Adrenal gland (tissue), 5 donors: ENCODE results near the gene ENTPD5.

Source experiments
- POLR2A ChIP-seq, 2 donors: fragments of 450-650 bp; IDR thresholded peaks; one replicate each; pipeline ENCODE4 v1.6.1; 2017; ENCODE audit warnings: antibody characterized with exemption in 2 of 2, mild to moderate bottlenecking in 2 of 2, moderate library complexity in 1 of 2
- TF ChIP-seq, protein P1 (sequence below), 6 experiments: fragments of 450-650 bp in 4 of 6; fragments of 200-600 bp in 2 of 6; sonication (generic) in 1 of 6; IDR thresholded peaks; 1 replicate in 5 of 6; 2 replicates in 1 of 6; pipeline versions ENCODE4 v1.5.1 to v1.8.0; 2016 to 2021; ENCODE audit warnings: antibody characterized with exemption in 6 of 6, mild to moderate bottlenecking in 2 of 6, moderate library complexity in 1 of 6
- donor health status: DM: no; HTN: no; CAD: no.

DNA sequence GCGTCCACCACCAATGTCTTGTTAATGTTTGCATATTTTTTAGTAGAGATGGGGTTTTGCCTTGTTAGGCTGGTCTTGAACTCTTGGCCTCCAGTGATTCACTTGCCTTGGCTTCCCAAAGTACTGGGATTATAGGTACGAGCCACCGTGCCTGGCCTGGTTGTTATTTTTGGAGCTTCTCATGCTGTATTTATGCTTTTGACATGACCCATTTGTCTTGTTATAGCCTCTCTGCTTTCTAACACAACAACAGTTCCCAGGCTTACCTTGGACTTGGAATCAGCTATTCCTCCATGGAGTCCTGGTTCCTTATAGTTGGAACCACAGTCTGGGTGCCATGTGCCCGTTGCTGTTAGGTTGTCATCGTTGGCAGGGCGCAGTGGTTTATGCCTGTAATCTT, 102.8 kb downstream of the ENTPD5 start:
- TF ChIP-seq, protein P1, sequence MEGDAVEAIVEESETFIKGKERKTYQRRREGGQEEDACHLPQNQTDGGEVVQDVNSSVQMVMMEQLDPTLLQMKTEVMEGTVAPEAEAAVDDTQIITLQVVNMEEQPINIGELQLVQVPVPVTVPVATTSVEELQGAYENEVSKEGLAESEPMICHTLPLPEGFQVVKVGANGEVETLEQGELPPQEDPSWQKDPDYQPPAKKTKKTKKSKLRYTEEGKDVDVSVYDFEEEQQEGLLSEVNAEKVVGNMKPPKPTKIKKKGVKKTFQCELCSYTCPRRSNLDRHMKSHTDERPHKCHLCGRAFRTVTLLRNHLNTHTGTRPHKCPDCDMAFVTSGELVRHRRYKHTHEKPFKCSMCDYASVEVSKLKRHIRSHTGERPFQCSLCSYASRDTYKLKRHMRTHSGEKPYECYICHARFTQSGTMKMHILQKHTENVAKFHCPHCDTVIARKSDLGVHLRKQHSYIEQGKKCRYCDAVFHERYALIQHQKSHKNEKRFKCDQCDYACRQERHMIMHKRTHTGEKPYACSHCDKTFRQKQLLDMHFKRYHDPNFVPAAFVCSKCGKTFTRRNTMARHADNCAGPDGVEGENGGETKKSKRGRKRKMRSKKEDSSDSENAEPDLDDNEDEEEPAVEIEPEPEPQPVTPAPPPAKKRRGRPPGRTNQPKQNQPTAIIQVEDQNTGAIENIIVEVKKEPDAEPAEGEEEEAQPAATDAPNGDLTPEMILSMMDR (IDR thresholded peaks at IDR 0.05) = no peak
- no peak for TF ChIP-seq POLR2A (IDR thresholded peaks at IDR 0.05)
